Upper lobe of left lung (tissue), 6 donors: ENCODE data around the gene L1CAM. TPM values are rescaled to one million over a fixed set of nuclear protein-coding genes. Genes with fewer than 3 reads are reported as not detected.

ENCODE experiments used
- ATAC-seq, 2 donors: fragments of 200-7000 bp; cut with Tn5 transposase; one replicate each; pipeline ENCODE4 v1.9.1; 2022; ENCODE audit warnings: mild to moderate bottlenecking in 2 of 2, moderate library complexity in 2 of 2; ENCODE audit not compliant: low FRiP score in 2 of 2
- DNase-seq, 2 donors: peaks; one replicate each; pipeline ENCODE4 v3.0.0-alpha.2; 2019 to 2020
- H3K27ac ChIP-seq, 4 donors: fragments of 200-600 bp; sonication (generic); one replicate each; pipeline ENCODE4 v1.5.1; 2016 to 2019
- H3K27me3 ChIP-seq, 4 donors: fragments of 200-600 bp; sonication (generic); one replicate each; pipeline ENCODE4 v1.5.1; 2017 to 2019
- H3K36me3 ChIP-seq, 4 donors: fragments of 200-600 bp; sonication (generic); one replicate each; pipeline ENCODE4 v1.5.1; 2016 to 2019
- H3K4me1 ChIP-seq, 4 donors: fragments of 200-600 bp; sonication (generic); one replicate each; pipeline ENCODE4 v1.5.1; 2018 to 2019
- H3K4me3 ChIP-seq, 4 donors: fragments of 200-600 bp; sonication (generic); one replicate each; pipeline ENCODE4 v1.5.1; 2017 to 2019; ENCODE audit warnings: mild to moderate bottlenecking in 2 of 4, moderate library complexity in 1 of 4
- H3K9me3 ChIP-seq, 4 donors: fragments of 200-600 bp; sonication (generic); one replicate each; pipeline ENCODE4 v1.5.1; 2018 to 2019
- EP300 ChIP-seq, 4 donors: sonication (generic); formaldehyde crosslinking; IDR thresholded peaks; one replicate each; pipeline ENCODE4 v1.5.1; 2017; ENCODE audit warnings: antibody characterized with exemption in 4 of 4, control low read depth in 2 of 4
- POLR2A ChIP-seq, 4 donors: fragments of 450-650 bp; IDR thresholded peaks; one replicate each; pipeline ENCODE4 v1.5.1; 2016 to 2017; ENCODE audit warnings: antibody characterized with exemption in 4 of 4, mild to moderate bottlenecking in 2 of 4
- POLR2AphosphoS5 ChIP-seq, 2 donors: sonication (generic); formaldehyde crosslinking; IDR thresholded peaks; one replicate each; pipeline ENCODE4 v1.5.1; 2017; ENCODE audit warnings: antibody characterized with exemption in 2 of 2
- WGBS, 2 donors: methylation state at CpG; one replicate each; pipeline ENCODE4 v1.1.5; 2017 to 2018; 5-methylcytosine and 5-hydroxymethylcytosine counted together
- total RNA-seq, 6 donors: library from RNA; depleted of rRNA in 4 of 6; stranded (reverse); fragments of >200 nt in 4 of 6; gene quantifications; one replicate each; pipeline versions ENCODE4 v1.1.0 to v1.2.1, GENCODE V29; 2016 to 2021
- TF ChIP-seq, protein P1 (sequence below), 6 experiments: fragments of 450-650 bp in 4 of 6; fragments of 200-600 bp in 2 of 6; sonication (generic) in 2 of 6; IDR thresholded peaks; one replicate each; pipeline ENCODE4 v1.5.1; 2016 to 2019; ENCODE audit warnings: antibody characterized with exemption in 6 of 6
- donor health status: DM: no; HTN: no; CAD: no; lungs with moderate emphysema.
- donor health status: DM: no; HTN: yes; CAD: no; lungs with severe emphysema.

Gene L1CAM
- total RNA-seq, 6 donors from 2014 or later = 0.52 to 10.0 (median 1.1) TPM; not detected in 1

DNA sequence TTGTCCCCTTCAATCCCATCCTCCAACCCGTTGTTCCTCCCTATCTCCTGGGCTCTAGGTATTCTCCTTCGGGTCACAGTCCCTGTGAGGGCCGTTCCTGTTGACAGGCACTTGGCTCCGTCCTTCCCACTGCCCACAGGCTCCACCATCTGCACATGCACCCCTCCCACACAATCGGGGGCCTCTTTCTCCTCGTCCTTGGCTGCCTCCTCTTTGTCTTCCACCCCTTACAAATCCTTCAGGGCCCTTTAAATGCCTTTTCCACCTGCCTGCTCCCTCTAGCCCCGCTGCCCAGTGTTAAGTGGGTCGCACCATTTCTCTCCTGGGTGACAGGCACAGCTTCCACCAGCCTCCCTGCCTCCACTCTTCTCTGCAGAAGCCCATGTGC is 15.8 kb upstream of the L1CAM start:
- no peak for DNase-seq

DNA sequence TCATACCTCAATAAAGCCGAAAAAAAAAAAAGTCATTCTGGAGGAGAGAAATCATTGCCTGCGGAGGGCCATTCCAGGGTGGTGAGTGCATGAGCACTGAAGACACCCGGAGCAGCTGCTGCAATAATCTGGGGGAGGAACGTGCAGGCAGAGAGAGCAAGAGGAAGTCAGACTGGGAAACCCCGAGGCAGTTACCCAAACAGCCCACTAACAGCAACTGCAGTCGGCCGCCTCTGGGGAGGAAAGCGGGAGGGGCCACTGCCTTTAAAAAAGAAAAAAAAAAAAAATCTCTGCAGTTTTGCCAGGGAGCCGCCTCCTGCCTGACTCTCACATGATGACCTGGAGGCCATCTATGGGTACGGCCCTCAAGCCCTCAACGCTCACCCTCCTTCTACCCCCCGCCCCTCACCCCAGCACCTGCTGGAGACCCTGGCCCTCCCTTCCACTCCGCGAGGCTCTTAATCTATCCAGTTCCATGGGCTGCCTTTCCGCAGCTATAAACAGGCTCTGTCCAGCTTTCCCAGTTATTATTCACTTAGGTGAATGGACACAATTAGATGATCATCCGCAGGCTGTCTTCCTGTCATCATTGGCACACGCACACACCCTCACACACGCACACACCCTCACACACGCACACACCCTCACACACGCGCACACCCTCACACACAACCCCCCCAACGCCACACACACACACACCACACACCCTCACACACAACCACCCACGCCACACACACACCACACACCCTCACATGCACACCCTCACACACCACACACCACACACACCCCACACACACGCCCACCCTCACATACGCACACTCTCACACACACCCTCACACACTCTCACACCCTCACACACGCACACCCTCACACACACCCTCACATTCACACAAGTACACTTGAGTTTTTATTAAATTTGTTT is 15.1 kb upstream of the L1CAM start:
- H3K27ac ChIP-seq = peak overlapping the region in 2 of 4 donors; percentile 32 to 46
- peaks cover 3 to 35% (median 17%) of the 10 kb centered on the region in 4 donors for H3K4me1 ChIP-seq
- no peak for TF ChIP-seq POLR2A (IDR thresholded peaks at IDR 0.05)
- TF ChIP-seq POLR2AphosphoS5 (IDR thresholded peaks at IDR 0.05) = no peak
- TF ChIP-seq, protein P1, sequence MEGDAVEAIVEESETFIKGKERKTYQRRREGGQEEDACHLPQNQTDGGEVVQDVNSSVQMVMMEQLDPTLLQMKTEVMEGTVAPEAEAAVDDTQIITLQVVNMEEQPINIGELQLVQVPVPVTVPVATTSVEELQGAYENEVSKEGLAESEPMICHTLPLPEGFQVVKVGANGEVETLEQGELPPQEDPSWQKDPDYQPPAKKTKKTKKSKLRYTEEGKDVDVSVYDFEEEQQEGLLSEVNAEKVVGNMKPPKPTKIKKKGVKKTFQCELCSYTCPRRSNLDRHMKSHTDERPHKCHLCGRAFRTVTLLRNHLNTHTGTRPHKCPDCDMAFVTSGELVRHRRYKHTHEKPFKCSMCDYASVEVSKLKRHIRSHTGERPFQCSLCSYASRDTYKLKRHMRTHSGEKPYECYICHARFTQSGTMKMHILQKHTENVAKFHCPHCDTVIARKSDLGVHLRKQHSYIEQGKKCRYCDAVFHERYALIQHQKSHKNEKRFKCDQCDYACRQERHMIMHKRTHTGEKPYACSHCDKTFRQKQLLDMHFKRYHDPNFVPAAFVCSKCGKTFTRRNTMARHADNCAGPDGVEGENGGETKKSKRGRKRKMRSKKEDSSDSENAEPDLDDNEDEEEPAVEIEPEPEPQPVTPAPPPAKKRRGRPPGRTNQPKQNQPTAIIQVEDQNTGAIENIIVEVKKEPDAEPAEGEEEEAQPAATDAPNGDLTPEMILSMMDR (IDR thresholded peaks at IDR 0.05) = no peak
- TF ChIP-seq EP300 (IDR thresholded peaks at IDR 0.05) = no peak
- H3K36me3 ChIP-seq = no peaks in the 10 kb centered on the region
- 21 to 54% methylated on average over 26 of the region's 26 CpGs for WGBS, 2 donors
- no peaks in the 10 kb centered on the region for H3K27me3 ChIP-seq
- peak; percentile 20 to 88 for ATAC-seq
- no peaks in the 10 kb centered on the region for H3K9me3 ChIP-seq
- peak in 1 of 2 donors; percentile 64 for DNase-seq
- no peak overlapping the region for H3K4me3 ChIP-seq

More for the DNA sequence above, 15.8 kb upstream of the L1CAM start:
- WGBS, 2 donors = 55 to 59% methylated on average over 8 of the region's 8 CpGs
- Histone ChIP-seq H3K4me3 (no peak overlapping the region), H3K27me3 (no peaks in the 10 kb centered on the region), H3K9me3 (no peaks in the 10 kb centered on the region), H3K4me1 (peaks cover 3 to 35% (median 17%) of the 10 kb centered on the region in 4 donors), H3K36me3 (no peaks in the 10 kb centered on the region), H3K27ac (no peak overlapping the region)
- no peak for TF ChIP-seq POLR2A (IDR thresholded peaks at IDR 0.05)
- TF ChIP-seq POLR2AphosphoS5 (IDR thresholded peaks at IDR 0.05) = no peak
- TF ChIP-seq, protein P1 (IDR thresholded peaks at IDR 0.05) = no peak
- TF ChIP-seq EP300 (IDR thresholded peaks at IDR 0.05) = no peak
- ATAC-seq = no peak

DNA sequence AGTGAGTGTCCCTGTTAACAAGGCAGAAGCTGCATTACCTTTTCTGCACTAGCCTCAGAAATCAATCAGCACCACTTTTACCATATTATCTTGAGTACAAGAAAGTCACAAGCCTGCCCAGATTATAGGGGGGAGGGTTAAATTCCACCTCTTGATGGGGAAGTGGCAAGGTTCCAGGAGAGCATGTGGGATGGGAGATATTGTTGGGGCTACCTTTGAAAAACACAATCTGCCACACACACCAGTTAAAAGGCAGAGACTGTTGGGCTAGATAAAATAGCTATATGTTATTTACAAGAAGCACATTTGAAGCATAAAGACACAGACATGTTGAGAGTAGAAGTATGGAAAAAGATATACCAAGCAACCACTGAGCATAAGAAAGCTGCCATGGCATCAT is 11.9 kb upstream of the L1CAM start:
- no peak for TF ChIP-seq POLR2AphosphoS5 (IDR thresholded peaks at IDR 0.05)
- TF ChIP-seq EP300 (IDR thresholded peaks at IDR 0.05) = no peak
- TF ChIP-seq, protein P1 (IDR thresholded peaks at IDR 0.05) = no peak
- TF ChIP-seq POLR2A (IDR thresholded peaks at IDR 0.05) = no peak
- DNase-seq = no peak
- ATAC-seq = no peak
- no peak overlapping the region for H3K4me3 ChIP-seq
- H3K27ac ChIP-seq = no peak overlapping the region
- H3K27me3 ChIP-seq = no peaks in the 10 kb centered on the region
- H3K36me3 ChIP-seq = no peaks in the 10 kb centered on the region
- peaks cover 0 to 6% (median 0%) of the 10 kb centered on the region in 4 donors for H3K9me3 ChIP-seq
- peaks cover 3 to 11% (median 6%) of the 10 kb centered on the region in 4 donors for H3K4me1 ChIP-seq

DNA sequence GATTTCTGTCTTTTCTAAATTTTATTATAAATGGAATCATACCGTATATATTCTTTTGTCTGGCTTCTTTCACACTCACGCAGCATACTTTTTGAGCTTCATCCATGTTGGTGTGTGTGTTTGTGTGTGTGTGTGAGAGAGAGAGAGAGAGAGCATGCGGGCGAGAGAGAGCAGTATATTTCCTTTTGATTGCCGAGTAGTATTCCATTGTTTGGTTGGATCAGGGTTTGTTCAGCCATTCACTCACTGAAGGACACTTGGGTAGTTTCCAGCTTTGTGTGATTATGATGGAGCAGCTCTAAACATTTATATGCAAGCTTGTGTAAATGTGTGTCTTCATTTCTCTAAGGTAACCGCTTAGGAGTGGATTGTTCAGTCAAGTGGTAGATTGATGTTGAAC is 3.1 kb upstream of the L1CAM start:
- no peaks in the 10 kb centered on the region for H3K36me3 ChIP-seq
- no peak overlapping the region for H3K27ac ChIP-seq
- no peak overlapping the region for H3K4me3 ChIP-seq
- H3K9me3 ChIP-seq = no peaks in the 10 kb centered on the region
- WGBS, 2 donors = 89 to 92% methylated on average over 6 of the region's 6 CpGs
- H3K4me1 ChIP-seq = peaks cover 0 to 14% (median 3%) of the 10 kb centered on the region in 4 donors
- ATAC-seq = no peak
- TF ChIP-seq POLR2AphosphoS5 (IDR thresholded peaks at IDR 0.05) = no peak
- TF ChIP-seq, protein P1 (IDR thresholded peaks at IDR 0.05) = no peak
- no peak for TF ChIP-seq EP300 (IDR thresholded peaks at IDR 0.05)
- no peak for TF ChIP-seq POLR2A (IDR thresholded peaks at IDR 0.05)
- H3K27me3 ChIP-seq = peaks cover 0 to 26% (median 3%) of the 10 kb centered on the region in 4 donors
- DNase-seq = no peak
